CD1c-positive myeloid dendritic cell (primary cell): ENCODE results near the gene ZFYVE9.
"Not testable (repeated sequence)": the region's sequence is repeated elsewhere in the genome, so short reads cannot be mapped to it uniquely, and the experiment has no call there.

ENCODE experiments used
- DNase-seq: peaks from one replicate; pipeline ENCODE4 v3.0.0-alpha.2; 2016; ENCODE audit errors: extremely low spot score

ZFYVE9 gene

DNA sequence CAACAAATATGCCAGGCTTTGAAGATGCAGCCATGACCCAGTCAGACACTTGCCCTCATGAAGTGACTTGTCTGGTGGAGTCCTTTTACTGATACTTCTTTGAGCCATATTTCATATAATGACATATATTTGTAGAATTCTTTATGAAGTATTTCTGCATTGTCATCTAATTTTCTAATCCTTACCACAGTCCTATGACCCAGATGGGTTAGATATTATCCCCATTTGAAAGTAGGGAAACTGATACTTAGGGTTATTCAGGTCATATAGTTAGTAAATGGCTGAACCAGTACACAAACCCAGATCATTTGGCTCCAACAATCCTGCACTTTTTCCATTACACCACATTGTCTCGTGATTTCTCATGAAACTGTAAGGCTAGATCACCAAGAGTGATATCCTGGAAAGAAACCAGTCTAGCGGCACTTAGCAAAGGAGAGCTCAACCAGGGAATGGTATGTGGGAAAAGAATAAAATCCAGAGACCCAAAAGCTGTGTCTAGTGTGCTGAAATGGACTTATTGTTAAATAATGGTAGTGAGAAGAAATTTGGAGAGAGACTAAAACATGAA lies 49.6 kb downstream of the ZFYVE9 start:
- no peak for DNase-seq

DNA sequence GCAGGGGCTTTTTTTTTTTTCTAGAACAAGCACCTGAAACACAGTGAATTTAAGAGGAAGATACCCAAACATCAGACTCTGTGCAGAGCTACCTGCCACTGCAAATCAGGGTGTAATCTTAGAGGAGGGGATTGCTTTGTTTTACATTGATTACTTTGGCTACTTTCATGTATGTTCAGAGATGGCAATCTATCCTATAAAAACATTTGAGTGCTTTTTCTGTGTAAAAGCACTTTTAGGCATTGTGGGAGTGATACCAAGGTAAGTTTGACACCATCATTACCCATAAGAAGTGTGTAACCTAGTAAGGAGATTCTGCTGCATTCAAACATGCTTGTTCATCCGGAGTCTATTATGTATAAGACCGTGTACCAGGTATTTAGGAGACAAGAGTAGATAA lies 50.1 kb downstream of the ZFYVE9 start:
- no peak for DNase-seq

DNA sequence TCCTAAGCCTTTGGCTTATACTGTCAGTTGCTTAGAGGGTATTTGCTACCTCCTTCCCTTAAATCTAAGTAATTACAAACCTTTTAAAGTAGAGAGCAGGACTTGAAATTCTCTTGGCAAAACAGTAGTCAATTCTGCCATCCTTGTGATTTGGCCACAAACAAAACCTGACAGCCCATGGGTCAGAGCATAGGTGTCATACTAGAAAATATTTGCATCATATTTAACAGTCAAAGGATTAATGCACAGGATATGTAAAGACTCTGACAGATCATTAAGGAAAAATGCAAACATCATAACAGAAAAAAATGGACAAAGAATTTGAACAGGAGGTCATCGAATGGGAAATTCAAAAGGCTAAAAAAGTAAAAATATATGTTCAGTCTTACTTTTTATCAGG lies 50.5 kb downstream of the ZFYVE9 start:
- DNase-seq: no peak

DNA sequence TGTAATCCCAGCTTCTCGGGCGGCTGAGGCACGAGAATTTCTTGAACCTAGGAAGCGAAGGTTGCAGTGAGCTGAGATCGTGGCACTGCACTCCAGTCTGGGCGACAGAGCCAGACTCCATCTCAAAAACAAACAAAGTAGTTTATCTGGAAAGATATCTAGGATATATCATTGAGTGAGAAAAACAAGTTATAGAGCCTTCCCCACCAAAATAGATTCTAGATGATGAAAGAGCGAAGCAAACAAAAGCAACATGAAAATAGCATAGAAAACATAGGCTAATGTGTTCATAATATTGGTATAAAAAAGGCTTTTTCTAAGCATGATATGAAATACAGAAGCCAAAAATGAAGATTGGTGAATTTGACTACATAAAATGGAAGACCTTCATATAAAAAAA lies 52.1 kb downstream of the ZFYVE9 start:
- DNase-seq: no peak

DNA sequence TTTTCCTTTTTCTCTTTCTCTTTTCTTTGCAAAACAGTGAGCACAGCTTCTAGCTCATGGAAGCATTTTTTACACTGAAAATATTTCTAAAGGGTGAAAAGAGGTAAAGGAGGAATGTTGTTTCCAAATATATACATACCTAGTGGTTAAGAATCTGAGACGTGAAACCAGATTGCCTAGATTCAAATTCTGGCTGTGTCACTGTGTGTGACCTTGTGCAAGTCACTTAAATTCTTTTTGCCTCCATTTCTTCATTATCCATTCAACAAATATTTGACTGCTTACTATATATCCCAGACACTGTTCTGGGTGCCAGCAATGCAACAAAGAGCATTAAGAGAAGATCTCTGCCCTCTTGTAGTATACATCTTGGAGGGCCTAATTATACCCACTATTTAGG lies 53.3 kb downstream of the ZFYVE9 start:
- DNase-seq: no peak

DNA sequence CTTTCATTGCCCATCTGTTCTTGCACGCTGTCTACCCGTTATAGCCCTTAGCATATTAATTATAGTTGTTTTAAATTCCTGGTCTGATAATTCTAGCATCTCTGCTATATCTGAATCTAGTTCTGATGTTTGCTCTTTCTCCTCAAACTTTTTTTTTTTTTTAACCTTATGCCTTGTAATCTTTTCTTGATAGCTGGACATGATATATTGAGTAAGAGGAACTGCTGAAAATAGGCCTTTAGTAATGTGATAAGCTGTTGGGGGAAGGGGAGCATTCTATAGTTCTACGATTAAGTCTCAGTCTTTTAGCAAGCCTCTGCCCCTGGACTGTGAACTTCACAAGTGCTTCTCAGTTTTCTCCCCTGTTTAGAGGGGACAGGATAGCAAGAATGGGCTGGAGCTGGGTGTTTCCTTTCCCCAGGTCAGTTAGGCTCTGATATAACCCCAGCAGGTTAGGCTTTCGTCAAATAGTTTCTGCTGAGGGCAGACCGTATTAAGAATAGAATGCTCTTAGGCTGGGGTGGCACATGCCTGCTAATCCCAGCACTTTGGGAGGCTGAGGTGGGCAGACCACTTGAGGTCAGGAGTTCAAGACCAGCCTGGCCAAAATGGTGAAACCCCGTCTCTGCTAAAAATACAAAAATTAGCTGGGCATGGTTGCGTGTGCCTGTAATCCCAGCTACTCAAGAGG lies 62.2 kb downstream of the ZFYVE9 start:
- DNase-seq: no peak

DNA sequence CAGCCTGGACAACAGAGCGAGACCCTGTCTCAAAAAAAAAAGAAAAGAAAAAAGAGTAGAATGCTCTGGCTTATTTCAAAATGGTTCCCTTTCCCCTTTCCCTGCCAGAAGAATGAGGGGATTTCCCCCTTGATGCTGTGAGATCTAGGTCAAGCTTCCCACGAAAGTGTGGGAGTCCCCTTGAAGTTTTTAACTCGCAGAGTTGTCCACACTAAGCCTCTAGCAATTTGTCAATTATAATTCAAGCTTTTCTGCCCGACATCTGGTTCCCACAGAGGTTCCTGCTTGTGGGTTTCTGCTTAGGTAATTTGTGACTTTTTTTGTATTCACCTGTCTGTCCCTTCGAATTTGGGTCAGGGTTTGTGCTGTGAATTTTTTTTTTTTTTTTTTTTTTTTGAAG lies 62.8 kb downstream of the ZFYVE9 start:
- DNase-seq: no peak

DNA sequence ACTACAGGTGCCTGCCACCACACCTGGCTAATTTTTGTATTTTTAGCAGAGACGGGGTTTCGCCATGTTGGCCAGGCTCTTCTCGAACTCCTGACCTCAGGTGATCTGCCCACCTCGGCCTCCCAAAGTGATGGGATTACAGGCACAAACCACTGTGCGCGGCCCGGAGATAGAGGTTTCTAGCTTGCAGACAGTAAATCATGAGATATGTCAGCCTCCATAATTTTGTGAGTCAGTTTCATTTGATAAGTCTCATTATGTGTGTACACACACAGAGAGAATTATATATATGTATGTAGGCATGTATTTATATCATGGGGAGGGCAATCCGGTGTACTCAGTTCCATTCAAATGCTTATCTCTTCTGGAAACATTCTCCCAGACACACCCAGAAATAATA lies 64.8 kb downstream of the ZFYVE9 start:
- DNase-seq: not testable (repeated sequence)

DNA sequence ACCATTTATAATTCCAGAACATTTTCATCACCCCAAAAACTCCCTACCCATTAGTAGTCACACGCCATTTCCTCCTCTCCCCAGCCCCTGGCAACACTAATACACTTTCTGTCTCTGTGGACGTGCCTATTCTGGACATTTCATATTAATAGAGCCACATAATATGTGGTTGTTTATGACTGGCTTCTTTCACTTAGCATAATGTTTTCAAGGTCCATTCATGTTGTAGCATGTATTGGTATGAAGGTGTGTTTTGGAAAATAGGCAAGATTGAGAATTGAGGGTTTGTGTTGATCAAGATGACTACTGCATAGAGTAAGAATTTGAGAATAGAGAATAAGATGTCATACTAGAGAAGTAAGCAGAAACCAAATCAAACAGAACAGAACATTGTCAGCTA lies 67.5 kb downstream of the ZFYVE9 start:
- DNase-seq: no peak

DNA sequence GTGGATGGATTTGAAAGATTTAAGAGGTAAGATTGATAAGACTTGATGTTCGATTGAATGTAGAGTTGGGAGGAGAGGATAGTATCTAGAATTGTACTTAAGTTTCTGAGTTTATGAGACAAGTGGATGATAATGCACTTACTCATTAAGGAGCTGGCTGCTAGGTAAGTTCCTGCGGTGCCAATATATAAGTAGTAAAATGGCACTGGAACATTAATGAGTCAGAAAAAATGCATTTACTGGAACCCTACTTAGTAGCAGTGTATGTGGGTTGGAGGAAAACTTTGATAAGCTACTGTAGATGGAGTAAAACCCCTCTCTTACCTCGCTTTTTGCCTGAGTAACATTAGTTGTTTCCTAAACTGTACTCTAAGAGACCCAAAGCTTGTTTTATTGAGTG lies 68.2 kb downstream of the ZFYVE9 start:
- DNase-seq: no peak

DNA sequence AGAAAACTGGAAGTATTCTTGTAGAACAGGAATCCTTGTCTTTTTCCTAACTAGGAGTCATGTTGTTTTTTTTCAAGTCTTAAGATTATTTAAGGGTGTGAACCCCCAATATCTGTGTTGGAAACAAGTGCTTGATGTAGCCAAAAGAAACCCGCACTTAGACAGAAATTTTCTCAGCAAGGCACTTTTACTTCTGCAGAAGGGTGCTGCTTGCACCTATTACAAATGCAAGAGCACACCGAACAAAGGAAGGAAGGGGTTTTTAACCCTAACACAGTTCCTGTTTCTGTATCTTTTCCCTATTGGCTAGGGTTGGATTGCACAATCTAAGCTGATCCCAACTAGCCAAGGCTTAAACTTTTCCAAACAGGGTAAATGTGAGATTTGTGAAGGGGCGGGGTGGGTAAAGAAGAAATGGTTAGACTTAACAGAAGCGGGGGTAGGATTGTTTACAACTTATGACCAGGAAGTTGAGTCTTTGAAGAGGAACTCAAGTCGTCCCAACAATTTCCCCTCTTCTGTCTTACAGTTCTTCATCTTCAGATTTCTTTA lies 75.1 kb downstream of the ZFYVE9 start:
- DNase-seq: no peak

DNA sequence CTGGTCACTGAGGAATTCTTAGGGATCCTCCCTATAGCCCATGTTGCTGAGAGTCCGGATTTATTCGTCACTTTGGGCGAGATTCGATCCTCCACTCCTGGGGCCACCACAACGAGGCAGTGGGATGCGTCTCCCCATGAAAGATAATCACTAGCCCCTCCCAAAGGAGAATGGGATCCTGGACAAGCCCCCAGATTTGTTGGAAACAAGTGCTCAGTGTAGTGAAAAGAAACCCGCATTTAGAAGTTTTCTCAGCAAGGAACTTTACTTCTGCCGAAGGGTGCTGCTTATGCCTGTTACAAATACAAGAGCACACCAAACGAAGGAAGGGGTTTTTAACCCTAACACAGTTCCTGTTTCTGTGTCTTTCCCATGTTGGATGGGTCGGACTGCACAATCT lies 83.3 kb downstream of the ZFYVE9 start:
- DNase-seq: no peak

DNA sequence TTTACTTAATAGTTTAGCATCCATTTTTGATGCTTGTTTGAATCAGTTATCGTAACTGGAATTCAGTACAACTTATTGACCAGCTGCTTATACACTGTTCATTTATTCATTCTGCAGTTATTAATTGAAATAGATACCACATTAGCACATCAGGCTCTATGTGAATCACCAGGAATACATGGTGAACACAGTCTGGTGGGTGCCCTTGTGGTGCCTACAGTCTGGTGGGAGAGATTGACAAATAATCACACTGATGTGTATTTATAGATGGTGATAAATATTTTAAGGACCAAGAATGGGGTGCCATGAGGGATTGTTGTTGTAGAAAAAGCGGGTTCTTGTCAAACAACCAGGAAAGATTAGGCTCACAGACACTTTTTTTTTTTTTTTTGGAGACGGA lies 87.6 kb downstream of the ZFYVE9 start:
- no peak for DNase-seq

DNA sequence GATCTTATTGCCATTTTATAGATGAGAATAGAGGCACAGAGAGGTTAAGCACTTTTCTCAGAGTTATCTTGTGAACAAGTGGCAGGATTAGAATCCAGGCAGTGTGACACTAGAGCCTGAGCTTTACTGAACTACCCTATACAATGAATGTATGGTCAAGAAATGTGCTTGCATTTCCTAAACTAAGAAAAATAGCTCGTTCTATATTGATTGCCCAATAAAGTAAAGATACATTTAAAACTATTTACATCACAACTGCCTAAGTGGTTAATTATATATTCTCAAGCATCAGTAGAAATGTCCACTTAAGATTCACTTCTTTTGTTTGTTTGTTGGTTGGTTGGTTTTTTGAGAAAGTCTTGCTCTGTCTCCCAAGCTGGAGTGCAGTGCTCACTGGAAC lies 91.6 kb downstream of the ZFYVE9 start:
- DNase-seq: no peak

DNA sequence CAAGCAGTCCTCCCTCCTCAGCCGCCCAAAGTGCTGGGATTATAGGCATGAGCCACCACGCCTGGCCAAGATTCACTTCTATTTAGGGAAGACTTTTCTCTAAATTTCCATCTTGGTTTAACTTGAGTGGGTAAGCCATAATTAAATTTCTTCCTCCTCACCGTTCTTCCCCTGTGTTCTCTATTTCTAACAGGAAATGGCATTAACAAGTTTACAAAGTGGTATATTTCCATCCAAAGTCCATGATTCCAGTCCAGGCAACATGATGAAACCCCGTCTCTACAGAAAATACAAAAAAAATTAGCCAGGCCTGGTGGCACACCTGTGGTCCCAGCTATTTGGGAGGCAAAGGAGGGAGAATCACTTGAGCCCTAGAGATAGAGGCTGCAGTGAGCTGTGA lies 92.1 kb downstream of the ZFYVE9 start:
- no peak for DNase-seq

DNA sequence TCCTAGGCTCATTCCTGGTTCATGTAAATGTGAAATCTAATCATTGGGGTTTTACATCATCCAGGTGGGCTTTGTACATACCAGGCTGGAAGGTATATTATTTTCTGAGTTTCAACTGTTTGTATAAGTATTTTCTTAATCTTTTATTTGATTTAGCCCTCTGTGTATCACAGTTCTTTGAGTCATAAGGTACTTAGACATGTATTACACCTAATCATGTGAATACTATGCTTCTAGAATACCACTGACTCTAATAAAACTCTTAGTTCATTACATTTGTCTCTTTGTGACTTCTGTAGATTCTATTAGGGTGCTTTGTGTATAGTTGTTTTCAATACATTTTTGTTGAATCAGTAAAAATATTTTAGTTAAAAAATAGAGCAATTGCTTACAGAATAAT lies 92.8 kb downstream of the ZFYVE9 start:
- DNase-seq: no peak

DNA sequence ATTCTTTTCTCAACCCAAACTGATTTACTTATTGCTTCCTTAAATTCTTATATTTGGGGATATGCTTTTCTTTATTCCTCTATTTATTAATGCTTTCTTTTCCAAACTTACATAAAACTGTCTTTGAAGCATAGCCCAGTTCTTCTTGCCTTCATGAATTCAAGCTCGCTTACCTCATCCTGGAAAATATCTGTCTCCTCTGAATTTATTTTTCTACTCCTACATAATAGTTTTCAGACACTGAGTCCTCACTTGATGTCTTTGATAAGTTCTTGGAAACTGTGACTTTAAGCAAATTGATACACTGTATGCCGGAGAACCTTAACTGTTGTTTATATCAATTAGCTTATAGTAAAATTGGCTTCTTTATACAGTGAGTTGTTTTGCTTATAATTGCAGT lies 93.8 kb downstream of the ZFYVE9 start:
- no peak for DNase-seq

DNA sequence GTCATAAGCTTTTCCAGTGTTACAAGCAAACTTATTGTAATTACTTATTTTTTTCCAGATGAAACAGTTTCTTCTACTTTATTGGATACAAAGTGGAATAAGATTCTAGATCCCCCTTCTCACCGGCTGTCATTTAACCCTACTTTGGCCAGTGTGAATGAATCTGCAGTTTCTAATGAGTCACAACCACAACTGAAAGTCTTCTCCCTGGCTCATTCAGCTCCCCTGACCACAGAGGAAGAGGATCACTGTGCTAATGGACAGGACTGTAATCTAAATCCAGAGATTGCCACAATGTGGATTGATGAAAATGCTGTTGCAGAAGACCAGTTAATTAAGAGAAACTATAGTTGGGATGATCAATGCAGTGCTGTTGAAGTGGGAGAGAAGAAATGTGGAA lies 95.5 kb downstream of the ZFYVE9 start:
- DNase-seq: no peak

DNA sequence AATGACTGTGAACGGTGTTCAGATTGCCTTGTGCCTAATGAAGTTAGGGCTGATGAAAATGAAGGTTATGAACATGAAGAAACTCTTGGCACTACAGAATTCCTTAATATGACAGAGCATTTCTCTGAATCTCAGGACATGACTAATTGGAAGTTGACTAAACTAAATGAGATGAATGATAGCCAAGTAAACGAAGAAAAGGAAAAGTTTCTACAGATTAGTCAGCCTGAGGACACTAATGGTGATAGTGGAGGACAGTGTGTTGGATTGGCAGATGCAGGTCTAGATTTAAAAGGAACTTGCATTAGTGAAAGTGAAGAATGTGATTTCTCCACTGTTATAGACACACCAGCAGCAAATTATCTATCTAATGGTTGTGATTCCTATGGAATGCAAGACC lies 96.6 kb downstream of the ZFYVE9 start:
- DNase-seq: no peak

DNA sequence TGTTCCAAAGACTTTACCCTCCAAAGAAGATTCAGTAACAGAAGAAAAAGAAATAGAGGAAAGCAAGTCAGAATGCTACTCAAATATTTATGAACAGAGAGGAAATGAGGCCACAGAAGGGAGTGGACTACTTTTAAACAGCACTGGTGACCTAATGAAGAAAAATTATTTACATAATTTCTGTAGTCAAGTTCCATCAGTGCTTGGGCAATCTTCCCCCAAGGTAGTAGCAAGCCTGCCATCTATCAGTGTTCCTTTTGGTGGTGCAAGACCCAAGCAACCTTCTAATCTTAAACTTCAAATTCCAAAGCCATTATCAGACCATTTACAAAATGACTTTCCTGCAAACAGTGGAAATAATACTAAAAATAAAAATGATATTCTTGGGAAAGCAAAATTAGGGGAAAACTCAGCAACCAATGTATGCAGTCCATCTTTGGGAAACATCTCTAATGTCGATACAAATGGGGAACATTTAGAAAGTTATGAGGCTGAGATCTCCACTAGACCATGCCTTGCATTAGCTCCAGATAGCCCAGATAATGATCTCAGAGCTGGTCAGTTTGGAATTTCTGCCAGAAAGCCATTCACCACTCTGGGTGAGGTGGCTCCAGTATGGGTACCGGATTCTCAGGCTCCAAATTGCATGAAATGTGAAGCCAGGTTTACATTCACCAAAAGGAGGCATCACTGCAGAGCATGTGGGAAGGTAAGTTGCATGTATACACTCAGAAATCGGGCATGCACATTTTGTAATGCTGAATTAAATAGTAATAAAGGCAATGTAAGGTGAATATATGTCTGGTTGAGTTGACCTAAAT lies 97.2 kb downstream of the ZFYVE9 start:
- peak; percentile 19 for DNase-seq

DNA sequence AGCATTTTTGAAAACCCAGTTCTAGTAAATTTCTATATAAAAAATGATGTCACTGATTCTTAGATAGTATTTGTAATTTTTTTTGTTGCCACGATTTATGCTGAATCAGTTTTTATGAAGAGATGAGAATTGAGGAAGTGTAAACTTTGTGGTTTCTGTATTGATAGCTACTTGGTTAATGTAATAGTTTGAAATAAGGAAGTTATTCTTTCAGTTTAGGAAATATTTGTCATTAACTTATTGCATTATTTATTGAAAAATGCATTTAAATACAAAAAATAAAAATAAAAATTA lies 97.8 kb downstream of the ZFYVE9 start:
- DNase-seq: peak; percentile 87

DNA sequence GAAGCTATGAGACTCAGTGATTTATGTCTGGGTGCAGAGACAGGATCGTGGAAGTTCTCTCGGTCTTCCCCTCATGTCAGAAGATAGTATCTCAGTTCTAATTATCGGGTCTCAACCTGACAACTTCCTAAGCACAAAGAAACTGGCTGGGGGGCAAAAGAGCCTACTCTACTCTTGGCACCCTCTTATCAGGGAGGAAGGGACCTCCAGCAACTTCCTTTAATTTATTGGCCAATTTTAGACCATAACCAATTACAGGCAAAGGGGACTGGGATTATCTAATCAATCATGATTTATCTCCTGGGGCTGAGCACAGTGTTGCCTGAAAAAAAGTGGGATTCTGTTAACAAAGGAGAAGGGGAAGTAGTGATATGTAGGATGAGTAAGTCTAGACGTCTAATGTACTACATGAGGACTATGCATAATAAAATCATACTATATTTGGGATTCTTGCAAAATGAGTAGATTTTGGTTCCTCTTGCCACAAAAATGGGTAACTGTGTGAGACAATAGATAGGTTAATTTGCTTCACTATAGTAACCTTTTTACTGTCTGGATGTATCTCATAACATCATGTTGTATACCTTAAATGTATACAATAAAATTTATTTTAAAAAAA lies 98.8 kb downstream of the ZFYVE9 start:
- peak; percentile 74 for DNase-seq
